ENCODE results near the gene VWA1.

DNA sequence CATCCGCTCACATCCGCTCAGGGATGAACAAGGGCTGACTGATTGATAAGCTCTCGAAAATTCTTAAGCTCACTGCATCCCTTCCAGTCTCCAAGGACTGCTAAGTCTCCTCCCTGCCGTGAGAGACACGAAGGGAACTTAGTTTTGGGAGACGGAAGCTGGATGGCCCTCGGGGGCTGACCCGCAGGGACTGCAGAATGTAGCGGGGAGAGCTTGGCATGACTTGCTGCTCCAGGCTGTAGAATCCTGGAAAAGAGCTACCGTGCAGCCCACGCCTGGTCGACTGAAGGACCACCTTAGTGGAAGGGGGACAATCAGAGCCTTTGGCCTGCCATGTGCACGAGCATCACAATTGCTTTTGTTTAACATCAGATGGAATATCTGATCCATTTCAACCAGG is 19.7 kb upstream of the VWA1 start:
- TF ChIP-seq CTCF (conservative IDR thresholded peaks at IDR 0.05; ENCODE audit: low read depth in 2 of 2), result no peak
- TF ChIP-seq EZH2 (IDR thresholded peaks at IDR 0.05; ENCODE audit: low read depth, unreplicated experiment), result no peak
- TF ChIP-seq, protein P1, sequence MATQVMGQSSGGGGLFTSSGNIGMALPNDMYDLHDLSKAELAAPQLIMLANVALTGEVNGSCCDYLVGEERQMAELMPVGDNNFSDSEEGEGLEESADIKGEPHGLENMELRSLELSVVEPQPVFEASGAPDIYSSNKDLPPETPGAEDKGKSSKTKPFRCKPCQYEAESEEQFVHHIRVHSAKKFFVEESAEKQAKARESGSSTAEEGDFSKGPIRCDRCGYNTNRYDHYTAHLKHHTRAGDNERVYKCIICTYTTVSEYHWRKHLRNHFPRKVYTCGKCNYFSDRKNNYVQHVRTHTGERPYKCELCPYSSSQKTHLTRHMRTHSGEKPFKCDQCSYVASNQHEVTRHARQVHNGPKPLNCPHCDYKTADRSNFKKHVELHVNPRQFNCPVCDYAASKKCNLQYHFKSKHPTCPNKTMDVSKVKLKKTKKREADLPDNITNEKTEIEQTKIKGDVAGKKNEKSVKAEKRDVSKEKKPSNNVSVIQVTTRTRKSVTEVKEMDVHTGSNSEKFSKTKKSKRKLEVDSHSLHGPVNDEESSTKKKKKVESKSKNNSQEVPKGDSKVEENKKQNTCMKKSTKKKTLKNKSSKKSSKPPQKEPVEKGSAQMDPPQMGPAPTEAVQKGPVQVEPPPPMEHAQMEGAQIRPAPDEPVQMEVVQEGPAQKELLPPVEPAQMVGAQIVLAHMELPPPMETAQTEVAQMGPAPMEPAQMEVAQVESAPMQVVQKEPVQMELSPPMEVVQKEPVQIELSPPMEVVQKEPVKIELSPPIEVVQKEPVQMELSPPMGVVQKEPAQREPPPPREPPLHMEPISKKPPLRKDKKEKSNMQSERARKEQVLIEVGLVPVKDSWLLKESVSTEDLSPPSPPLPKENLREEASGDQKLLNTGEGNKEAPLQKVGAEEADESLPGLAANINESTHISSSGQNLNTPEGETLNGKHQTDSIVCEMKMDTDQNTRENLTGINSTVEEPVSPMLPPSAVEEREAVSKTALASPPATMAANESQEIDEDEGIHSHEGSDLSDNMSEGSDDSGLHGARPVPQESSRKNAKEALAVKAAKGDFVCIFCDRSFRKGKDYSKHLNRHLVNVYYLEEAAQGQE (IDR thresholded peaks at IDR 0.05; ENCODE audit: unreplicated experiment), result no peak
- TF ChIP-seq EZH2phosphoT487 (IDR thresholded peaks at IDR 0.05; ENCODE audit: unreplicated experiment), result no peak
- TF ChIP-seq ZNF462 (CRISPR knock-in tag; IDR thresholded peaks at IDR 0.05), result no peak
- no peak for TF ChIP-seq NANOG (IDR thresholded peaks at IDR 0.05; ENCODE audit: borderline replicate concordance)
- TF ChIP-seq POLR2AphosphoS5 (IDR thresholded peaks at IDR 0.05; ENCODE audit: low read depth), result no peak
- no peak for TF ChIP-seq ZNF331 (CRISPR knock-in tag; IDR thresholded peaks at IDR 0.05; ENCODE audit: low read depth)
- TF ChIP-seq CREB1 (CRISPR knock-in tag; IDR thresholded peaks at IDR 0.05; ENCODE audit: low read depth), result no peak
- TF ChIP-seq STAT1 (IDR thresholded peaks at IDR 0.05; ENCODE audit: unreplicated experiment), result no peak
- TF ChIP-seq ZNF114 (CRISPR knock-in tag; IDR thresholded peaks at IDR 0.05), result no peak
- no peak for TF ChIP-seq JUNB (IDR thresholded peaks at IDR 0.05; ENCODE audit: unreplicated experiment)
- TF ChIP-seq ETS1 (IDR thresholded peaks at IDR 0.05), result no peak
